HG03571 (cell line): ENCODE data around the gene OPA3.

ENCODE experiments used
- ATAC-seq: cut with Tn5 transposase; IDR thresholded peaks from one replicate; pipeline ENCODE4 v1.9.1; 2021; ENCODE audit not compliant: unreplicated experiment

The OPA3 gene

DNA sequence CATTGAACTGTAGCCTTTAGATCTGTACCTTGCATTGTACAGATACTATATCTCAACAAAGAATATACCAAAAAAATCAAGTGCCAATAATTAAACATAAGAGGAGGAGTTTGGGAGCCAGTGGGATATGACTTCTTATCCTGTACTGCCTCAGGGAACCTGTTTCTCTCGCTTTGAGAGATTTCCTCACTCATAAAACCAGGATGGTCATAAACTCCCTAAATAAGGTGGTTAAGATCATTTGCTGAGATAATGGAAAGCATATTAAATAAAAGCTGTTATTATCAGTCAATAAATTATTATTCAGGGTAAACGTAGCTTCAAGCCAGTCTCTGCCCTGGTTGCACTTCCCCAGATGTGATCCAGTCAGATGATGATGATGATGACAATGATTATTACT is 17.0 kb downstream of the OPA3 start:
- ATAC-seq = no peak

- no peak for ATAC-seq
Observed at GRCh38 chr19:45564131-45564780, 20.3 kb downstream of the OPA3 start.

DNA sequence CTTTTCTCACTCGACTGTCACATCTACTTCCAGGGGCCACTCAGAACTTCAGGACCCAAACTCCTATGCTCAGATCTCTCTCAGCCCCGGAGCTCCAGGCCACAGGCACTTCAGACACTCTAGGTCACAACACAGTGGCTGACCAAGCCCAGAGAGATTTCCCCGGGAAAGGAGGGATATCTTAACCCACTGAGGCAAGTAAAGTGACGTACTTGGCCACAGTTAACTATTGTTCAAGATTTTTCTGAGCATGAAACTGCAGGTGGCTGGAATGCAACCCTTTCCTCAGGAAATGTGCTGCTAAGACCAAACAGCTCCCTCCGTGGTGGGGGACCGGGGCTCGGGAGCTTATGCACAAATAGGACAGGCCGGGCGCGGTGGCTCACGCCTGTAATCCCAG is 23.9 kb downstream of the OPA3 start:
- ATAC-seq = no peak

- ATAC-seq = no peak
Observed at GRCh38 chr19:45560038-45560437, 24.6 kb downstream of the OPA3 start.

- ATAC-seq = peak; percentile 62
Observed at GRCh38 chr19:45558399-45558878, 26.2 kb downstream of the OPA3 start.

GRCh38 chr19:45556835-45557234 is 27.8 kb downstream of the OPA3 start:
- ATAC-seq = no peak

GRCh38 chr19:45554481-45554880 is 30.1 kb downstream of the OPA3 start:
- ATAC-seq = no peak

GRCh38 chr19:45553464-45553863 is 31.1 kb downstream of the OPA3 start:
- ATAC-seq = no peak

DNA sequence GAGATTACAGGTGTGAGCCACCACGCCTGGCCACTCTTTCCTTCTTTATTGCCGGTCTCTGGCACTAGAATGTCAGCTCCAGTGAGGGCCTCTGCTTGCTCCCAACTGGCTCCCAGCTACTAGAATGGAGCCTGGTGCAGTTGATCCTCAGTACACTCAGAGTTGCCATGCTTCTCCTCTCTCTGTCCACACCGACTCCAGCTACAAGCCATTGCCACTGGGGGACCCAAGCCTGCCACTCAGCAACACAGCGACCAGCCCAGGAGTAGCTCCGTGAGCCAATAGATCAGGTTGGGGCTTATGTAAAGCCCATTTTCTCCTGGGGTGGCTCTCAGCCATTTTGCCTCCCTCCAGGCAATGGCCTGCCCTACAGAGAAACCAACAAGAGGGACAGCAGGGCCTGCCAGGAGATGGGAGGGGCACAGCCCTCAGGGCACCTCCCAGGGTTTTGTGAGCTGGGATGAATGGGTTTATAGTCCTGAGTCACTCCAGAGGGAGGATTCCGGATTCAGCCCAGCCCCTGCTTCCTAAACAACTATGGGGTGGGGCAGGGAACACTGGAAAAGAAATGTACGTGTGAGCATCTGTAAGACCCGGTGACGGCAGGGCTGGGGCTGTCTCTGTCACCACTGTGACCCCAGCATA is 36.5 kb downstream of the OPA3 start:
- no peak for ATAC-seq

DNA sequence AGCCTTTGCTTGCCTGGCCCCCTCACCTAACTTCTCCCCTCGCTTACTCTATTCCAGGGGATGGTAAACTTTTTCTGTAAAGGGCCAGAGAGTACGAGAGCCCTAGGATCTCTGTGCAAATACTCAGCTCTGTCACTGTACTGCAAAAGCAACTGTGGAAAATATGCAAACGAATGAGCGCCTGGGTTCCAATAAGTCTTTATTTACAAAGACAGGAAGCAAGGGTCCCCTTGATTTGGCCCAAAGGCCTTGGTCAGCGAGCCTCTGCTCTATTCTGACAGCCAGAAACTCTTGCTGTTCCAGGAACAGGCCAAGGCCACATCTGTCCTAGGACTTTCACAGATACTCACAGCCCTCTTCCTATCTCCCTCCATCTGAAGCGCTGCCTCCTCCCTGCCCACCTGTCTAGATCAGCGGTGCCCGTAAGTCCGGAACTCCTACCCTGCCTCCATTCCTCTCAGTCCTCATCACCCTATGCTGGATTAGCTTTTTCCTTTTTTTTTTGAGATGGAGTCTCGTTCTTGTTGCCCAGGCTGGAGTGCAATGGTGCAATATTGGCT is 37.3 kb downstream of the OPA3 start:
- no peak for ATAC-seq

- ATAC-seq = no peak
Observed at GRCh38 chr19:45542234-45542668, 42.4 kb downstream of the OPA3 start.

GRCh38 chr19:45539459-45539858 is 45.1 kb downstream of the OPA3 start:
- ATAC-seq = no peak

DNA sequence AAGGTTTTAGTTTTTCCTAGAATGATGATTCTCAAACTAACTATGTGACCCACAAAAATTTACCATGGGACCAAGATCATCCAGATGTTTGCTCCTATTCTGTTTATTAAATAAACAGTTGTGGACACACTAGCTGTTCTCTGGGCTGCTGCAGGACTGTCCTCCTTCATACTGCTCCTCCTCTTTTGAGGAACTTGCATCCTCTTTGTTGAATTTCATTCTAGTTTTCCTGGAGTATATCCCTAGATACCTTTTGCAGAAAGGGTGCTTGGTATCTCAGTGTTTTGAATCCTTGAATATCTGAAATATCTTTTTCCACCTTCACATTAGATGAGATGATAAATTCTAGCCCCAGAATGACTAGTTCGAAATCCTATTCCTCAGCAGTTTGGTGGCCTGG is 53.3 kb downstream of the OPA3 start:
- ATAC-seq = no peak

- ATAC-seq = no peak
Observed at GRCh38 chr19:45529420-45529785, 55.2 kb downstream of the OPA3 start.

DNA sequence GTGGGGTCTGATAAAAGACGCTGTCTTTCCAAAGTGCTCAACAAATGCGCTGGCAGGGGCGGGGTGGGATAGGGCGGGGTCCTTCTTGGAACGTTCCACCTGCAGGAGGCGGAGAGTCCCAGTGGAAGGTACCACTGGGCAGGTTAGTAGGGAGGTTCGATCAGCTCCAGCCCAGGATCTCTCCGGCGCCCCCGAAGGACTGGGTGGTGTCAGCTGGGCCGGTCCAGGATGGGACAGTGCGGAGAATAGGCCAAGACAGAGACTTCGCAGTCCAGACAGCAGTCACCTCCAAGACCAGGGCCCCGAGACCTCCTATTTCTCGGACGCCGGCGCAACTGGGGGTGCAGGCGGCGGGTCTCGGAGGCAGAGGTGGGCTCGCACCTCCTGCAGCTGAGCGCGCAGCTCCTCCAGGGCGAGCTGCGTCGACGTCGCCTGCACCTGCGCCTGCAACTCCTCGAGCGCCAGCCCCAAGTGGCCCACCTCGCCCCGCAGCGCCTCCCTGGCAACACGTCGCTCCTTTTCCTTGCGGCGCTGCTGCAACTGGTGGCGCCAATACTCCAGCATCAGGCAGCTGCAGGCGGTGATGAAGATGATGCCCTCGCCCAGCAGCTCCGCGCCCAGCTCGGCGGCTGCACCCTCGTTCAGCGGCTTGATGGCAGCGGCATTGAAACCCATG is 55.7 kb downstream of the OPA3 start:
- no peak for ATAC-seq

DNA sequence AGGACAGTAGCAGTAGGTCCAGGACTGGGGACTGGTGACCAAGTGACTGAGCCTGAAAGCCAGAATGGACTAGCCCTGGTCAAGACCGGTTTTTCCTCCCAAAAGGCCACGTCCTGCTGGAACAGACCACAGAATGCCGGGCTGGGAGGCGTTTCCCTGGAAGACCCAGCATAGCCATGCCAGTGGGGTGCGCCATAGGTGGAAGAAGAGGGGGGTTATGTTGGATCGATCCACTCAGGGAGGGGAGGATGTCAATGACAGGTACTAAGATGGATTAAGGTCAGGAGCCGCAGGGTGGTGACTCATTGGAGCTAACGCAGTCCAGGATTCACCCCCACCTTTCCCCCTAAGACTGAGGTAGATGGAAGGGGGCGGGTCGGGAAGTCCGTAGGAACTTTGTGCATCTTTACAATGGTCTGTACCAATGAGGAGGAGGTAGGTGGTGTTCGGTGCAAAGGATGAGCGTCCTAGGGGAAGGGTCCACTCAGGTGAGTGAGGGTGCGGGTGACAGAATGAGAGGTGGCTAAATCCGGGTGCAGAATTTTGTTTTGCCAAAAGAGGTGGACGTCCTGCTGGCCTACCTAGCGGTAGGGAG is 56.4 kb downstream of the OPA3 start:
- ATAC-seq = no peak

GRCh38 chr19:45527731-45528130 is 56.9 kb downstream of the OPA3 start:
- ATAC-seq = no peak

- no peak for ATAC-seq
Observed at GRCh38 chr19:45526971-45527370, 57.6 kb downstream of the OPA3 start.

DNA sequence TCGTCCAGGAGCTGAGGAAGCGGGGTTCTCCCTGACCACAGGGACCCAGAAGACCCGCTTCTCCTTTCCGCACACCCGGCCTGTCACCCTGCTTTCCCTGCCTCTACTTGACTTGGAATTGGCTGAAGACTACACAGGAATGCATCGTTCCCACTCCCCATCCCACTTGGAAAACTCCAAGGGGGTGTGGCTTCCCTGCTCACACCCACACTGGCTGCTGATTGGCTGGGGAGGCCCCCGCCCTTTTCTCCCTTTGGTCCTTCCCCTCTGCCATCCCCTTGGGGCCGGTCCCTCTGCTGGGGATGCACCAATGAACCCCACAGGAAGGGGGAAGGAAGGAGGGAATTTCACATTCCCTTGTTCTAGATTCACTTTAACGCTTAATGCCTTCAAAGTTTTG is 58.5 kb downstream of the OPA3 start:
- no peak for ATAC-seq

DNA sequence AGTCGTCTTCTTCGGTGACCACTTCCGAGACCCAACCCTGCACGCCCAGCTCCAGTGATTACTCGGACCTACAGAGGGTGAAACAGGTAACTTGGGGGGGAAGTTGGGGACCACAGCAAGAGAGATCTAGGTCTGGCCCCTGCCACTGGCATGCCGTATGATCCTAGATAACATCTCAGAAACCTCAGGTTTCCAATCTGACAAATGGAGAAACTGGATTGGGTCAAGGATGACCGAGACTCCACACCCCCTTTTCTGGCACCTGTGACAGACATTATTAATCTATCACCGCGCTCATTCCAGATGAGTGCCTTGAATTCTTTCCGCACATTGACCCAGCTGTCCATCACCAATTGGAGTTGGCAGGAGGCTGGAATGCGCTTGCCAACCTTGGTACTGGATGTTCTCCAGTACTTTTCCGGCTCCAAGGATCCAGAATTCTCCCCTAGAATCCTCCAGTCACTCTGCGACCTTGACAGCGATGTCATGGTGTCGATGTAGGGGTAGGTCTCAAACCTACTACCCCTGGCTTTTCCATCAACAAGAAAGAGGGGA is 60.0 kb downstream of the OPA3 start:
- no peak for ATAC-seq

GRCh38 chr19:45523642-45524256 is 60.9 kb downstream of the OPA3 start:
- peak; percentile 66 for ATAC-seq
